EL (cell line): ENCODE measurements around the gene OR10A7.
A peak's percentile ranks its signal among the peaks of the same experiment; 100 is the strongest.
"Not testable (repeated sequence)": the region's sequence is repeated elsewhere in the genome, so short reads cannot be mapped to it uniquely, and the experiment has no call there.

Source experiments
- DNase-seq: peaks from one replicate; pipeline ENCODE4 v3.0.0-alpha.2; 2016

OR10A7 gene, protein sequence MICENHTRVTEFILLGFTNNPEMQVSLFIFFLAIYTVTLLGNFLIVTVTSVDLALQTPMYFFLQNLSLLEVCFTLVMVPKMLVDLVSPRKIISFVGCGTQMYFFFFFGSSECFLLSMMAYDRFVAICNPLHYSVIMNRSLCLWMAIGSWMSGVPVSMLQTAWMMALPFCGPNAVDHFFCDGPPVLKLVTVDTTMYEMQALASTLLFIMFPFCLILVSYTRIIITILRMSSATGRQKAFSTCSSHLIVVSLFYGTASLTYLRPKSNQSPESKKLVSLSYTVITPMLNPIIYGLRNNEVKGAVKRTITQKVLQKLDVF

DNA sequence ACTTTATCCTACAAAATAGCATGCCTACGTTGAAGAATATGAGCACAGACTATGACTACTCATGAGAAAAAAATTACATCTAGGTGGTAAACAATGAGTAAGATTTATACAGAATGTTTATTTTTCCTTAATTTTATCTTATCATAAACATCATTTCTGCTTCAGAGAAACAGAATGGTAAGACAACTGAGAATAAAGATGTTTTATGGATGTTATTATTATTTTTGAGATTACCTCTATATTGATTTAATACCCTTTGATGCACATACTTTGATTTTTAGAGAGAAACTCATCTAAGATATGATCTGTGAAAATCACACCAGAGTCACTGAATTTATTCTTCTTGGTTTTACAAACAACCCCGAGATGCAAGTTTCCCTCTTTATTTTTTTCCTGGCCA is at the start of gene OR10A7:
Gene OR10A7 (plus strand): TSS at position 301 of the 400 bp plus-strand sequence. CDS start 0 bp downstream, at position 301.
- no peak for DNase-seq

DNA sequence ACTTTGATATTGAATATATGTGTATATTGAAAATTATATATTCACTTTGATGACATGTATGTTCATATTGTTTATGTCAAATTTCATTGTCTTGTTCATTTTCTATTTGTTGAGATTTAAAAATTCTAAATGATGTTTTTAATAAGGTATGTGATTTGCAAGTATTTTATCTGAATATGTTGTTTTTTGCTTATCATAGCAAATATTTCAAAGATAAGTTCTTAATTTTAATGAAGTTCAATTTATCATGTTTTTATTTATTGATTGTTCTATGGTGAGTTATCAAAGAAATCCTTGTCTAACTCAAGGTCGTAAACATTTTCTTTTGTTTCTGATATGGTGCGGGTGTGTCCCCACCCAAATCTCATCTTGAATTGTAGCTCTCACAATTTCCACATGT is 49.4 kb upstream of the OR10A7 start:
- no peak for DNase-seq

DNA sequence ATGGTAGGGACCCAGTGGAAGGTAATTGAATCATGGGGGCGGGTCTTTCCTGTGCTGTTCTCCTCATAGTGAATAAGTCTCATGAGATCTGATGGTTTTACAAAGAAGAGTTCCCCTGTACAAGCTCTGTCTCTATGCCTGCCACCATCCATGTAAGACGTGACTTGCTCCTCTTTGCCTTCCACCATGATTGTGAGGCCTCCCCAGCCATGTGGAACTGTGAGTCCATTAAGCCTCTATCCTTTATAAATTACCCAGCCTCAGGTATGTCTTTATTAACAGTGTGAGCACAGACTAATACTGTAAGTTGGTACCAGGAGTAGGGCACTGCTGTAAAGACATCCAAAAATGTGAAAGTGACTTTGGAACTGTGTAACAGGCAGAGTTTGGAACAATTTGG is 49.0 kb upstream of the OR10A7 start:
- not testable (repeated sequence) for DNase-seq

GRCh38 chr12:55172686-55173085 is 48.1 kb upstream of the OR10A7 start:
- DNase-seq: no peak

GRCh38 chr12:55173456-55173855 is 47.4 kb upstream of the OR10A7 start:
- DNase-seq: no peak

GRCh38 chr12:55188573-55188972 is 32.3 kb upstream of the OR10A7 start:
- no peak for DNase-seq

DNA sequence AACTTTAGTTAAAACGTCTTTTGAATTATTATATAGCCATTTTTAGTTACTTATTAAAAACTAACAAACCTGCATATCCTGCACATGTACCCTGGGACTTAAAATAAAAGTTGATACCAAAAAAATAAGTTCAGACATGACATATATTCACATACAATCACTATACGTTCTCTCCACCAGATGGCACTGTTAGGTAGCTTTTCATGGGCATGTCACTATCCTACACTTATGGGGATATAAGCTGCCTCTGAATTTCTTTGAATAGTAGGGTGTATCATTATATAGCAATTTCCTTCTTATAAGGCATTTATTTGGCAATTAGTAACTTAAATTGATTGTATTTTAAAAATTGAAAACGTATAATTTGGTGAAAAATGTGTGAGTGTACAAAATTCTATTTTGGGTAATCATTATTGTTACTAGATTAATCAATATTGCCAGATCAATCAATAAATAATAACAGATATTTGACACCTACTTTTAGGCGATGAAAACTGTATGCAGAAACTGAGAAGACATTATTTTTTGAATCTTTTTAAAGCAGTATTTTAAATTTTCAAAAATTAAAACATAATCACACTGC is 31.8 kb upstream of the OR10A7 start:
- DNase-seq: peak; percentile 65

DNA sequence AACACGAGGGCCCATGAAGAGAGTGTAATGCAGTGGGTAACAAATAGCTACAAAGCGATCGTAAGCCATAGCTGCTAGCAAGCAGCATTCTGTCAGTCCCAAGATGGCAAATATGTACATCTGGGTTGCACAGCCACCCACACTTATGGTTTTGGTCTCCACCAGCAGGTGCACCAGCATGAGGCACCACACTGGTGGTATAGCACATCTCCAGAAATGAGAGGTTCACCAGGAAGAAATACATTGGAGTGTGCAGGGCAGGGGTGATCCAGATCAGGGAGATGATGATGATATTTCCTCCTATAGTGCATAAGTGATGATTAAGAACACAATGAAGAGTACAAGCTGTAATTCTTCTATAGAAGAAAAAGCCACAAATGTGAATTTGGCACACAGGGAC is 26.4 kb upstream of the OR10A7 start:
- no peak for DNase-seq

DNA sequence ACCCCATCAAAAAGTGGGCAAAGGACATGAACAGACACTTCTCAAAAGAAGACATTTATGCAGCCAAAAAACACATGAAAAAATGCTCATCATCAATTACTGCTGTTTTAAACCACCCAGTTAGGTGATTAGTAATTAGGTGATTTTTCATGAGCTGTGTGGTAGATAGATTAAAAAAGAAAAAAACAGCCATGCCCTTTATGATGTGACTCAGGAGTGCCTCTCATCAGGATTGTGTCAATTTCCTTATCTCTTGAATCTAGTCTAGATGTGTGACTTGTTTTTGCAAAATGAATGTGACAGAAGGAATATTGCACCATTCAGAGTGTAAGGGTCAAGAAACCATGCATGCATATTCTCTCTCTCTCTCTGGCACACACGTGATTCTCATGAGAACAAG is 5.7 kb downstream of the OR10A7 start:
- DNase-seq: no peak

- no peak for DNase-seq
Observed at GRCh38 chr12:55227643-55228042, 6.8 kb downstream of the OR10A7 start.

- DNase-seq: no peak
Observed at GRCh38 chr12:55244309-55244708, 23.5 kb downstream of the OR10A7 start, which contains the start of gene OR6C74. TSS of gene OR6C74 (plus strand) at chr12:55244609. CDS start at chr12:55247288, 2,679 bp downstream.

DNA sequence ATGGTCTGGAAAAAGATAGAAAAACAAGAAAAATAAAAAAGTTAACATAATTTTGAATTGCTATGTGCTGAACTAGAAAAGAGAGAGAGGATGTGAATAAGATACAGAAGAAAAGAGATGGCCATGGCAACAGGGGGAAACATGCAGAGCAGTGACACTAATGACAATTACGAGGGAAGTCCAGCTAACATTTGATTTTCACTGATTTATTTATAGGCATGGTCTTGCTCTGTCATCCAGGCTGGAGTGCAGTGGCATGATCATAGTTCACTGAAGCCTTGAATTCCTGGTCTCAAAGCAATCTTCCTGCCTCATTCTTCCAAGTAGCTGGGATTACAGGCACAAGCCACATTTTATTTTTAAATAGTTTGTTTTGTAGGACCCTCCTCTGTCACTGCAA is 25.3 kb downstream of the OR10A7 start:
- DNase-seq: no peak

- no peak for DNase-seq
Observed at GRCh38 chr12:55250944-55251343, 30.1 kb downstream of the OR10A7 start.

GRCh38 chr12:55253281-55253680 is 32.5 kb downstream of the OR10A7 start:
- DNase-seq: no peak

DNA sequence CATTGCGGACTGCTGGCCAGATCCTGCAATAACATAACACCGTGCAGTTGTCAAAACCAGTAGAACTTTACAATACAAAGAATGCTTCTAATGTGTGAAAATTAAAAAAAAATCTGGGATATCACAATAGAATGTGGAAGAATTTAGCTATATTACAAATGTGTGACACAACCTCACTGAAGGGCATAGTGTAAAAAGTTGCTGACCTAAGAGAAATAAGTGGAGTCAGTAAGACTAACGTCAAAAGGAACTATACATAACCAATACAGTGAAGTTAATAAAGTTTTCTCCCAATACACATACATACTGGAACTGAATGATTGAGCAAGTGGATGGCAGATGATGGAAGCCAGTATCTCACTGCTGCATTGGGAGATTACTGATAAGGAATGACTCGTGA is 36.0 kb downstream of the OR10A7 start:
- DNase-seq: no peak

DNA sequence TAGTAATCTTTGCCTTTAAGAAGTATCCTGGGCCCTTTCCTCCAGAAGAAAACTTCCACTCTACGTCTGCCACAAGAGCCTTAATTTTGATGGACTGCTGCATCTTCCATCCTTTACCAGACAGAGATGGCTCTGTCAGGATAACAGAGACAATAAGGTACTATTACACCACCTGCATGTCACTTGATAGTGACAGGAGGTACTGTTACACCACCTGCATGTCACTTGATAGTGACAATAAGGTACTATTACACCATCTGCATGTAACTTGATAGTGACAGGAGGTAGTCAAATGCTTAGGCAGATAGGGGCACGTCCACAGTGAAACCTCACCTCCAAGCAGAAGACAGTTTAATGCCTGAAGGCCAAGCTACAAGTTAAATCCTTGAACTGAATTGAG is 37.5 kb downstream of the OR10A7 start:
- DNase-seq: no peak
